K562 (cell line): ENCODE measurements around the gene SRI. TPM values are rescaled to one million over a fixed set of nuclear protein-coding genes. Genes with fewer than 3 reads are reported as not detected.

ENCODE experiments used
- CHAMP1 ChIP-seq: fragments of 450-650 bp; IDR thresholded peaks from 2 replicates; pipeline ENCODE4 v1.6.1; 2016; ENCODE audit warnings: mild to moderate bottlenecking
- ELF1 ChIP-seq: fragments of 200-800 bp; sonication (Bioruptor generic); IDR thresholded peaks from 2 replicates; pipeline ENCODE4 v1.6.1; 2016; ENCODE audit warnings: missing genetic modification characterization, missing compliant biosample characterization
- ELF2 ChIP-seq: fragments of 250-450 bp; sonication (Bioruptor Pico); IDR thresholded peaks from 2 replicates; pipeline ENCODE4 v1.5.0; 2021; ENCODE audit warnings: mild to moderate bottlenecking
- KLF6 ChIP-seq: fragments of 250-450 bp; sonication (Bioruptor Pico); IDR thresholded peaks from 2 replicates; pipeline ENCODE4 v1.4.0; 2020; ENCODE audit warnings: mild to moderate bottlenecking, moderate library complexity, borderline replicate concordance
- MAFK ChIP-seq: IDR thresholded peaks from 2 replicates; pipeline ENCODE4 v1.6.1; 2011; ENCODE audit warnings: low read length, improper control_type of control experiment
- MXI1 ChIP-seq: IDR thresholded peaks from 2 replicates; pipeline ENCODE4 v1.6.1; 2011; ENCODE audit warnings: low read depth, mild to moderate bottlenecking, improper control_type of control experiment, low read length
- SAFB ChIP-seq: fragments of 200-400 bp; formaldehyde crosslinking; IDR thresholded peaks from 2 replicates; pipeline ENCODE4 v1.6.1; 2017; ENCODE audit warnings: low read depth, low read length, borderline replicate concordance
- WHSC1 ChIP-seq: IDR thresholded peaks from one replicate; pipeline ENCODE4 v1.6.1; 2012; ENCODE audit warnings: low read length, control low read depth, inconsistent platforms
- ZBTB40 ChIP-seq, 2 experiments: fragments of 450-650 bp in 1 of 2; sonication (generic) in 1 of 2; formaldehyde crosslinking in 1 of 2; IDR thresholded peaks; 2 replicates each; pipeline versions ENCODE4 v1.7.1 to v1.9.0; 2016 to 2022; ENCODE audit warnings: inconsistent platforms in 1 of 2, mild to moderate bottlenecking in 1 of 2, missing genetic modification reagents in 1 of 2
- ZNF655 ChIP-seq: fragments of 250-450 bp; sonication (Bioruptor Pico); IDR thresholded peaks from 2 replicates; pipeline ENCODE4 v1.5.0; 2021
- polyA plus RNA-seq, 8 experiments: library from polyadenylated mRNA; depleted of rRNA in 4 of 8; stranded (reverse) in 5 of 8; unstranded in 3 of 8; fragments of >200 nt; fragmentation: Nextera tagmentation in 2 of 8; fragmentation: Illumina TruSeq in 1 of 8; extraction: Ambion mirVana in 2 of 8; extraction: Trizol in 1 of 8; gene quantifications; 2 replicates each; pipeline versions ENCODE4 v1.2.1 to v1.2.3, GENCODE V29; 2011 to 2014; ENCODE audit warnings: inconsistent platforms in 1 of 8, missing spikeins in 1 of 8
- total RNA-seq, 7 experiments: library from RNA; depleted of rRNA in 6 of 7; stranded (reverse); fragments of >200 nt in 6 of 7; fragmentation: Illumina TruSeq in 2 of 7; extraction: Trizol in 2 of 7; gene quantifications; 2 replicates each; pipeline versions ENCODE4 v1.2.1 to v1.2.3, GENCODE V29; 2011 to 2021; ENCODE audit warnings: low replicate concordance in 1 of 7
- TF ChIP-seq, protein P1 (sequence below), 2 experiments: fragments of 200-800 bp in 1 of 2; sonication (Bioruptor generic) in 1 of 2; sonication (generic) in 1 of 2; formaldehyde crosslinking in 1 of 2; IDR thresholded peaks in 1 of 2; conservative IDR thresholded peaks in 1 of 2; 2 replicates each; pipeline versions ENCODE4 v1.5.0 to v1.6.1; 2016 to 2020; ENCODE audit warnings: missing compliant biosample characterization in 1 of 2, missing genetic modification characterization in 1 of 2, missing genetic modification reagents in 1 of 2
- TF ChIP-seq, protein P2 (sequence below): fragments of 250-450 bp; sonication (Bioruptor Pico); IDR thresholded peaks from 2 replicates; pipeline ENCODE4 v1.8.0; 2021; ENCODE audit warnings: moderate library complexity, mild to moderate bottlenecking, inconsistent platforms

SRI gene
- total and polyA plus RNA-seq, 9 of the 15 experiments (the other 6 are each of a cell fraction or from before 2014, with no cell fraction given) = 56.4 to 158 (median 119) TPM

- no peak for TF ChIP-seq ZBTB40 (IDR thresholded peaks at IDR 0.05)
- TF ChIP-seq ZBTB40 (CRISPR knock-in tag; IDR thresholded peaks at IDR 0.05) = no peak
- TF ChIP-seq MAFK = no peak
- TF ChIP-seq ELF2 (CRISPR knock-in tag) = no peak
- TF ChIP-seq CHAMP1 = no peak
- TF ChIP-seq, protein P1, sequence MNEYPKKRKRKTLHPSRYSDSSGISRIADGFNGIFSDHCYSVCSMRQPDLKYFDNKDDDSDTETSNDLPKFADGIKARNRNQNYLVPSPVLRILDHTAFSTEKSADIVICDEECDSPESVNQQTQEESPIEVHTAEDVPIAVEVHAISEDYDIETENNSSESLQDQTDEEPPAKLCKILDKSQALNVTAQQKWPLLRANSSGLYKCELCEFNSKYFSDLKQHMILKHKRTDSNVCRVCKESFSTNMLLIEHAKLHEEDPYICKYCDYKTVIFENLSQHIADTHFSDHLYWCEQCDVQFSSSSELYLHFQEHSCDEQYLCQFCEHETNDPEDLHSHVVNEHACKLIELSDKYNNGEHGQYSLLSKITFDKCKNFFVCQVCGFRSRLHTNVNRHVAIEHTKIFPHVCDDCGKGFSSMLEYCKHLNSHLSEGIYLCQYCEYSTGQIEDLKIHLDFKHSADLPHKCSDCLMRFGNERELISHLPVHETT (CRISPR knock-in tag; conservative IDR thresholded peaks at IDR 0.05 in 1 of 2, IDR thresholded peaks at IDR 0.05 in 1 of 2) = no peak
- TF ChIP-seq SAFB = no peak
- TF ChIP-seq, protein P2, sequence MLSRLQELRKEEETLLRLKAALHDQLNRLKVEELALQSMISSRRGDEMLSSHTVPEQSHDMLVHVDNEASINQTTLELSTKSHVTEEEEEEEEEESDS = no peak
- no peak for TF ChIP-seq WHSC1
- no peak for TF ChIP-seq ELF1 (tag)
- TF ChIP-seq ZNF655 (CRISPR knock-in tag) = no peak
- TF ChIP-seq KLF6 = no peak
- TF ChIP-seq MXI1 = no peak
Observed at GRCh38 chr7:88205179-88205578, 14.7 kb downstream of the SRI start (continued).
